NT2/D1 (cell line): ENCODE measurements around the gene ERC2.

ENCODE experiments used
- DNase-seq: peaks from one replicate; pipeline ENCODE4 v3.0.0-alpha.2; 2011; ENCODE audit warnings: low read depth, low spot score
- H3K27me3 ChIP-seq: 2 replicates; pipeline ENCODE4 v1.6.0; 2011; ENCODE audit warnings: mild to moderate bottlenecking; ENCODE audit not compliant: insufficient read length, insufficient read depth
- H3K36me3 ChIP-seq: 2 replicates; pipeline ENCODE4 v1.6.1; 2011; ENCODE audit warnings: mild to moderate bottlenecking, low read length, mixed read lengths; ENCODE audit not compliant: insufficient read depth, insufficient read length
- H3K4me1 ChIP-seq: 2 replicates; pipeline ENCODE4 v1.5.1; 2011; ENCODE audit not compliant: insufficient read depth, insufficient read length
- H3K4me3 ChIP-seq: 2 replicates; pipeline ENCODE4 v1.5.1; 2011; ENCODE audit warnings: low read depth; ENCODE audit not compliant: insufficient read length
- H3K9ac ChIP-seq: 2 replicates; pipeline ENCODE4 v1.6.0; 2011; ENCODE audit warnings: low read depth; ENCODE audit not compliant: insufficient read length
- H3K9me3 ChIP-seq: 2 replicates; pipeline ENCODE4 v1.5.1; 2011; ENCODE audit warnings: mild to moderate bottlenecking, low read length; ENCODE audit not compliant: insufficient read depth
- SUZ12 ChIP-seq: IDR thresholded peaks from 2 replicates; pipeline ENCODE4 v1.6.1; 2011; ENCODE audit not compliant: insufficient read length, insufficient read depth; ENCODE audit errors: extremely low read depth
- YY1 ChIP-seq: IDR thresholded peaks from 2 replicates; pipeline ENCODE4 v1.6.1; 2011; ENCODE audit not compliant: insufficient read length, insufficient read depth
- ZNF274 ChIP-seq: IDR thresholded peaks from 2 replicates; pipeline ENCODE4 v1.6.1; 2011; ENCODE audit warnings: mild to moderate bottlenecking, low read depth, low read length

Gene ERC2

DNA sequence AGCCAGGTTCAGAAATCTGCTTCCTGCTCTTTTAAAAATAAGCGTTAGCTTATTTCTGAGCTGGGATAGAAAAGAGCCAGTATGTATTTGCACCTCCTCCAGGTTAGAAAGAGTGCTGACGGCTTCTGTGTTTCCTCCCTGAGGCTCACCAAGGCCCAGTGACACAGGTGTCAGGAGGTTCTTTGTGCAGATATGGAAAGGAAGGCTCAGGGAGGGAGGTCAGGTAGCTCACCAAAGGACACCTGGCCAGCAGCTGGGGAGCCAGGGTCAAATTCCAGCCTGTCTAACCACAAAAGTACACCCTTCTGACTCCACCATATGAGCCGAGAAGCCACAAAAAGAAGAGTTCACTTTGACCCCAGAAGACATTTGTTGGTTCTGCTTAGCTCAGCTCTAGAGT, 780.1 kb downstream of the ERC2 start:
- Histone ChIP-seq H3K9me3 (no peaks in the 10 kb centered on the region), H3K36me3 (no peaks in the 10 kb centered on the region), H3K4me3 (no peak overlapping the region), H3K4me1 (peaks cover 4% of the 10 kb centered on the region), H3K9ac (no peak overlapping the region), H3K27me3 (no peaks in the 10 kb centered on the region)
- no peak for DNase-seq
- no peak for TF ChIP-seq YY1
- TF ChIP-seq ZNF274 = no peak
- TF ChIP-seq SUZ12 = no peak

- Histone ChIP-seq H3K36me3 (no peaks in the 10 kb centered on the region), H3K4me3 (no peak overlapping the region), H3K27me3 (no peaks in the 10 kb centered on the region), H3K9me3 (no peaks in the 10 kb centered on the region), H3K4me1 (peaks cover 4% of the 10 kb centered on the region), H3K9ac (no peak overlapping the region)
- no peak for DNase-seq
- TF ChIP-seq SUZ12 = no peak
- TF ChIP-seq YY1 = no peak
- no peak for TF ChIP-seq ZNF274
These were observed 780.7 kb downstream of the ERC2 start for GRCh38 chr3:55687526-55687925.

- Histone ChIP-seq H3K36me3 (no peaks in the 10 kb centered on the region), H3K27me3 (no peaks in the 10 kb centered on the region), H3K9me3 (no peaks in the 10 kb centered on the region), H3K9ac (no peak overlapping the region), H3K4me1 (peaks cover 4% of the 10 kb centered on the region), H3K4me3 (no peak overlapping the region)
- TF ChIP-seq ZNF274 = no peak
- TF ChIP-seq YY1 = no peak
- TF ChIP-seq SUZ12 = no peak
- DNase-seq = no peak
These were observed 781.6 kb downstream of the ERC2 start for GRCh38 chr3:55686426-55687254.

- Histone ChIP-seq H3K9me3 (no peaks in the 10 kb centered on the region), H3K9ac (no peak overlapping the region), H3K27me3 (no peaks in the 10 kb centered on the region), H3K36me3 (no peaks in the 10 kb centered on the region), H3K4me1 (peaks cover 4% of the 10 kb centered on the region), H3K4me3 (no peak overlapping the region)
- TF ChIP-seq SUZ12 = no peak
- TF ChIP-seq ZNF274 = no peak
- TF ChIP-seq YY1 = no peak
- no peak for DNase-seq
These were observed 784.5 kb downstream of the ERC2 start for GRCh38 chr3:55683666-55684270.

- peaks cover 2% of the 10 kb centered on the region for H3K4me1 ChIP-seq
- peaks cover 4% of the 10 kb centered on the region; the same call in 1 of the 2 replicates for H3K9me3 ChIP-seq
- no peak for DNase-seq
- TF ChIP-seq SUZ12 = no peak
- TF ChIP-seq ZNF274 = no peak
- no peak for TF ChIP-seq YY1
- no peak overlapping the region for H3K4me3 ChIP-seq
- H3K27me3 ChIP-seq = no peaks in the 10 kb centered on the region
- no peak overlapping the region for H3K9ac ChIP-seq
- H3K36me3 ChIP-seq = no peaks in the 10 kb centered on the region
These were observed 785.8 kb downstream of the ERC2 start for GRCh38 chr3:55682461-55682860.

GRCh38 chr3:55678546-55679216, 789.6 kb downstream of the ERC2 start:
- Histone ChIP-seq H3K4me3 (no peak overlapping the region), H3K9me3 (peaks cover 4% of the 10 kb centered on the region; the same call in 1 of the 2 replicates), H3K4me1 (no peaks in the 10 kb centered on the region), H3K9ac (no peak overlapping the region), H3K36me3 (no peaks in the 10 kb centered on the region), H3K27me3 (no peaks in the 10 kb centered on the region)
- DNase-seq = no peak
- no peak for TF ChIP-seq SUZ12

DNA sequence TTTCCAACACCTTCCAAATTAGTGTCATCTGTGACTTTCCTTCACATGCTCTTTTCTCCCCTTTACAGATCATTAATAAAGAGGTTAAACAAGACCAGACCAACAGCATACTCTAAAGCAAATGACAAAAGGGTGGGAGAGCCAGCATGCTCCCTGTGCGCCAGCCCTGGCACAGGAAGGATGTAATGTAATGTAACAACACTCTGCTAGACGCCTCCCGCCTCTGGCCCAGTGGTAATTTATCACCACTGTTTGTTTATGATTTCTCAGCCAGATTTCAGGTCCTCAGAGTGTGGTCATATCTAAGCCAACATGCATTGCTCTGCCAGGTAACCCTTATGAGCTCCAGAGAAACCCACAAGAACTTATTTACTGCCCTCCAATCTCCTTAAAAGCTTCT, 791.6 kb downstream of the ERC2 start:
- H3K9ac ChIP-seq = no peak overlapping the region
- TF ChIP-seq SUZ12 = no peak
- no peak for TF ChIP-seq YY1
- TF ChIP-seq ZNF274 = no peak
- H3K9me3 ChIP-seq = peaks cover 4% of the 10 kb centered on the region; the same call in 1 of the 2 replicates
- H3K4me1 ChIP-seq = no peaks in the 10 kb centered on the region
- no peaks in the 10 kb centered on the region for H3K36me3 ChIP-seq
- H3K4me3 ChIP-seq = no peak overlapping the region
- no peak for DNase-seq
- H3K27me3 ChIP-seq = no peaks in the 10 kb centered on the region
